Pancreas (tissue), 10 donors: ENCODE data around the gene CARD14. TPM values are rescaled to one million over a fixed set of nuclear protein-coding genes. Genes with fewer than 3 reads are reported as not detected.

Experiments used
- ATAC-seq, 4 donors: fragments of 200-7000 bp; cut with Tn5 transposase; one replicate each; pipeline versions ENCODE4 v1.8.0 to v1.9.1; 2020; ENCODE audit warnings: mild to moderate bottlenecking in 4 of 4, moderate library complexity in 4 of 4
- DNase-seq, 6 donors: peaks; one replicate each; pipeline ENCODE4 v3.0.0-alpha.2; 2020
- FAIRE-seq: peaks from 2 replicates; lab custom pipeline; 2012; peaks lifted over from hg19 to GRCh38; lab: Jason Lieb, UNC
- H3K27ac ChIP-seq, 4 donors: fragments of 200-600 bp; sonication (generic); 1 replicate in 3 of 4; 2 replicates in 1 of 4; pipeline versions ENCODE4 v1.5.0 to v1.8.0; 2020
- H3K27me3 ChIP-seq, 4 donors: fragments of 200-600 bp; one replicate each; pipeline ENCODE4 v1.8.0; 2021
- H3K36me3 ChIP-seq, 3 donors: fragments of 200-600 bp; sonication (generic) in 1 of 3; one replicate each; pipeline versions ENCODE4 v1.5.0 to v1.8.0; 2020 to 2021
- H3K4me1 ChIP-seq, 3 donors: fragments of 200-600 bp; one replicate each; pipeline ENCODE4 v1.8.0; 2021
- H3K4me3 ChIP-seq, 4 donors: fragments of 200-600 bp; sonication (generic) in 2 of 4; one replicate each; pipeline versions ENCODE4 v1.5.0 to v1.8.0; 2020 to 2021
- H3K9me3 ChIP-seq, 4 donors: fragments of 200-600 bp; one replicate each; pipeline ENCODE4 v1.8.0; 2021
- CTCF ChIP-seq, 4 donors: fragments of 200-600 bp; sonication (generic) in 3 of 4; IDR thresholded peaks; one replicate each; pipeline versions ENCODE4 v1.5.0 to v1.8.0; 2021; ENCODE audit warnings: antibody characterized with exemption in 4 of 4
- WGBS, 2 donors: extraction: QIAGEN DNeasy Blood & Tissue Kit; methylation state at CpG; one replicate each; pipeline ENCODE4 v1.1.7; 2013; 5-methylcytosine and 5-hydroxymethylcytosine counted together
- intact Hi-C, 3 donors: fragments of 100-400 bp; cut with DNase I; formaldehyde crosslinking; loops; one replicate each; pipeline versions ENCODE4 v1.11.1 to v1.14.2; 2022
- polyA plus RNA-seq, 2 donors: library from polyadenylated mRNA; stranded (reverse); fragments of 200-250 nt; gene quantifications; one replicate each; pipeline ENCODE4 v1.2.3, GENCODE V29; 2013
- total RNA-seq, 6 donors: library from RNA; stranded (reverse); fragmentation: NEBNext Ultra II Directional in 4 of 6; extraction: Animal tissue kit (Norgen Biotek cat#: 25700) in 4 of 6; gene quantifications; one replicate each; pipeline versions ENCODE4 v1.2.1 to v1.2.4, GENCODE V29; 2021 to 2023
- donor health status: healthy with polysubstance abuse.
- donor health status: DM: no; HTN: no; CAD: no; lungs with moderate emphysema.
- donor health status: DM: no; HTN: no; CAD: no.
- donor health status: control.
- donor health status: control.
- donor health status: Bipolar disorder and iron deficiency.
- donor health status: DM: yes; HTN: yes; CAD: no.
- donor health status: DM: no; HTN: no; CAD: no.
- donor health status: DM: no; HTN: no; CAD: no.
- donor health status: DM: yes; HTN: yes; CAD: no.

The CARD14 gene
- total and polyA plus RNA-seq, 8 donors: 0.06 to 0.33 (median 0.28) TPM; not detected in 3

DNA sequence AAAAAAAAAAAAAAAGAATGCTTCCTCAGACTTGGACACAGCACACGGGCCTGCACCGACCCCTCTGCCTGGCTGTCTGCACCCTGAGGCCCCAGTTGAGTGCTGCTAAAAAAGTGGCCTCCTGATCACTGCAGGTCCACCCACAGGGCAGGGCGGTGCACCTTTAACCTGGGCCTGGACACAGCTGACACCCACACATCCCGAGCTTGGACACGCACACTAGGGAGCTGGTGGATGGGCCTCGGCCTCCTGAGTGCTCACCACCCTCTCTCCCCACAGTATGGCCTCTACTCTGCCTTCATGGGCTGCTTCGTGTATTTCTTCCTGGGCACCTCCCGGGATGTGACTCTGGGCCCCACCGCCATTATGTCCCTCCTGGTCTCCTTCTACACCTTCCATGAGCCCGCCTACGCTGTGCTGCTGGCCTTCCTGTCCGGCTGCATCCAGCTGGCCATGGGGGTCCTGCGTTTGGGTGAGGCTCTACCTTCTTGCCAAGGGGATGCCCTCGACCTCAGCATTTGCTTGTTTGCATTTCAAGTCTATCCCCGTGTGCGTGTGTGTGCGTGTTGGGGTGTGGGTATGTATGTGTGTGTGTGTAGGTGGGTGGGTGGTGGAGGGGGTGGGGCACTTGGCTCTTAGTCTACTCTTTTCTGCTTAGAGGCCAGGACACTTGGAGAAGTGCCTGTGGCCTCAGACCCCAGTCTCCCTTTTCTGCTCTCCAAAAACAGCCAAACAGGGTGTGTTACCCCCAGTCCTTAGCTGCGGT is 52.7 kb downstream of the CARD14 start:
- intact Hi-C loops: no loop called here

DNA sequence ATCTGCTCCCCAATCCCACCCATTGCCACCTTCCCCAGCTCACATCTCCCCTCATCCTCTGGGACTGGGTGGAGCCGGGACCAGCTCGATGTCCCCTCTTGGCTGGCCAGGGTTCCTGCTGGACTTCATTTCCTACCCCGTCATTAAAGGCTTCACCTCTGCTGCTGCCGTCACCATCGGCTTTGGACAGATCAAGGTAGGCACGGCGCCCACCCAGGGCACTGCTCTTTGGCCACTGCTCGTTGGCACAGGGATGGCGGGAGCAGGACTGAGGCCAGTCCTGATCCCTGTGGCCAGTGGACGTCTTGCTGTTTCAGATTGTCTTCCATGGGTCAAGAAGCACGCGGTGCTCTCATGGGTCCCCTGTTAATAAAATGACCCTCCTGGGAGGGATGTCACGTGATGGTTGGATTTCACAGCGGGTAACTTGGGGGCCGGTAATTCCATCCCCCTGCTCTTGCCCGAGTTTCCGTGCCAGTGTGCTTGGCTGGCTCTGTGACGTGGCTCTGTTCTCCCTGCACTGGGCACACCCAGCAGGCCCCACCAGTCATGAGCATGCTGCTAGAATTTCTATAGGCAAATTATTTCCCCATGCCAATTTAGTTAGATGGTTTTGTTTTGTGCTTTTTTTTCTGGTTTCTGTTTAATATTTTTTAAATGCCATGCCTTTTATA is 53.4 kb downstream of the CARD14 start:
- DNase-seq: peak in 2 of 6 donors; percentile 15 to 37
- no peaks in the 10 kb centered on the region for H3K36me3 ChIP-seq
- no peak overlapping the region for H3K27ac ChIP-seq
- H3K4me1 ChIP-seq: peaks cover 0 to 2% (median 0%) of the 10 kb centered on the region in 3 donors
- TF ChIP-seq CTCF (IDR thresholded peaks at IDR 0.05): no peak
- H3K9me3 ChIP-seq: no peaks in the 10 kb centered on the region
- WGBS, 2 donors: 91 to 93% methylated on average over 18 of the region's 18 CpGs
- no peak overlapping the region for H3K4me3 ChIP-seq
- no peak for ATAC-seq
- FAIRE-seq: no peak
- intact Hi-C loops: no loop called here
- no peaks in the 10 kb centered on the region for H3K27me3 ChIP-seq

More for the DNA sequence above, 52.7 kb downstream of the CARD14 start:
- Histone ChIP-seq H3K4me1 (peaks cover 0 to 2% (median 0%) of the 10 kb centered on the region in 3 donors), H3K9me3 (no peaks in the 10 kb centered on the region), H3K36me3 (no peaks in the 10 kb centered on the region), H3K27me3 (no peaks in the 10 kb centered on the region), H3K27ac (no peak overlapping the region), H3K4me3 (no peak overlapping the region)
- ATAC-seq: no peak
- 88 to 92% methylated on average over 18 of the region's 18 CpGs for WGBS, 2 donors
- DNase-seq: peak in 2 of 6 donors; percentile 20 to 30
- TF ChIP-seq CTCF (IDR thresholded peaks at IDR 0.05): no peak
- FAIRE-seq: no peak

GRCh38 chr17:80223838-80224497 is 54.1 kb downstream of the CARD14 start:
- DNase-seq: peak in 2 of 6 donors; percentile 6 to 25
- H3K36me3 ChIP-seq: no peaks in the 10 kb centered on the region
- no peak overlapping the region for H3K27ac ChIP-seq
- H3K27me3 ChIP-seq: no peaks in the 10 kb centered on the region
- intact Hi-C loops: no loop called here
- WGBS, 2 donors: 87 to 91% methylated on average over 11 of the region's 11 CpGs
- TF ChIP-seq CTCF (IDR thresholded peaks at IDR 0.05): no peak
- ATAC-seq: no peak
- FAIRE-seq: no peak
- no peaks in the 10 kb centered on the region for H3K9me3 ChIP-seq
- no peak overlapping the region for H3K4me3 ChIP-seq
- peaks cover 0 to 2% (median 0%) of the 10 kb centered on the region in 3 donors for H3K4me1 ChIP-seq

GRCh38 chr17:80224683-80225082 is 54.9 kb downstream of the CARD14 start:
- no peaks in the 10 kb centered on the region for H3K36me3 ChIP-seq
- no peak overlapping the region for H3K27ac ChIP-seq
- no peak for FAIRE-seq
- H3K9me3 ChIP-seq: no peaks in the 10 kb centered on the region
- no peak for ATAC-seq
- H3K27me3 ChIP-seq: no peaks in the 10 kb centered on the region
- WGBS, 2 donors: 87 to 88% methylated on average over 6 of the region's 6 CpGs
- DNase-seq: peak in 2 of 6 donors; percentile 23 to 36
- peaks cover 0 to 2% (median 0%) of the 10 kb centered on the region in 3 donors for H3K4me1 ChIP-seq
- no peak for TF ChIP-seq CTCF (IDR thresholded peaks at IDR 0.05)
- intact Hi-C loops: no loop called here
- H3K4me3 ChIP-seq: no peak overlapping the region
